IPS-NIHi7 (cell line): Measurements from ENCODE around the gene AIRE.
"Not testable (repeated sequence)": the region's sequence is repeated elsewhere in the genome, so short reads cannot be mapped to it uniquely, and the experiment has no call there.

Experiments
- DNase-seq: peaks from one replicate; pipeline ENCODE4 v3.0.0; 2012; ENCODE audit warnings: mixed read lengths; ENCODE audit errors: extremely low spot score

Gene AIRE

GRCh38 chr21:44337941-44338895 lies 52.5 kb downstream of the AIRE start:
- DNase-seq = peak; percentile 73

GRCh38 chr21:44338971-44339910 lies 53.6 kb downstream of the AIRE start, which contains the start of gene CFAP410:
TSS of gene CFAP410 (minus strand) at chr21:44339390. CDS start at chr21:44339194, 196 bp downstream.
- DNase-seq = peak; percentile 98

GRCh38 chr21:44341726-44342458 lies 56.2 kb downstream of the AIRE start:
- not testable (repeated sequence) for DNase-seq

- DNase-seq = not testable (repeated sequence)
These were observed 57.3 kb downstream of the AIRE start for GRCh38 chr21:44342981-44343380.

GRCh38 chr21:44344541-44345183 lies 59.0 kb downstream of the AIRE start:
- DNase-seq = no peak

- DNase-seq = no peak
These were observed 59.8 kb downstream of the AIRE start for GRCh38 chr21:44345495-44345894.

- DNase-seq = no peak
These were observed 62.3 kb downstream of the AIRE start for GRCh38 chr21:44347911-44348451.
